ENCODE measurements around the gene ZNF670. TPM values are rescaled to one million over a fixed set of nuclear protein-coding genes. Genes with fewer than 3 reads are reported as not detected.

ZNF670 gene
- total and polyA plus RNA-seq, 9 of the 15 experiments (the other 6 are each of a cell fraction or from before 2014, with no cell fraction given) = 7.1 to 23.4 (median 11.8) TPM

GRCh38 chr1:247110627-247111258 lies 32.1 kb upstream of the ZNF670 start (continued):
- TF ChIP-seq ZNF263 (CRISPR knock-in tag; IDR thresholded peaks at IDR 0.05; ENCODE audit: borderline replicate concordance) = no peak
- TF ChIP-seq REST (IDR thresholded peaks at IDR 0.05; ENCODE audit: borderline replicate concordance) = no peak; the same call in 1 of the 2 replicates
- no peak for TF ChIP-seq REST (CRISPR knock-in tag; IDR thresholded peaks at IDR 0.05; ENCODE audit: low read depth)
- TF ChIP-seq SREBF1 (IDR thresholded peaks at IDR 0.05; ENCODE audit: borderline replicate concordance, low read depth, low read length) = no peak
- TF ChIP-seq TFE3 (CRISPR knock-in tag; IDR thresholded peaks at IDR 0.05) = peak; percentile 91
- no peak for TF ChIP-seq TSHZ1 (CRISPR knock-in tag; IDR thresholded peaks at IDR 0.05)
- TF ChIP-seq MTA2 (IDR thresholded peaks at IDR 0.05; ENCODE audit: low read depth) = peak; percentile 91
- no peak for TF ChIP-seq SETDB1 (IDR thresholded peaks at IDR 0.05; ENCODE audit: low read length)
- TF ChIP-seq XRCC5 (IDR thresholded peaks at IDR 0.05; ENCODE audit: low read depth, low read length) = no peak
- TF ChIP-seq HMG20B (CRISPR knock-in tag; IDR thresholded peaks at IDR 0.05) = no peak
- peak; percentile 90 for TF ChIP-seq EGR1 (conservative IDR thresholded peaks at IDR 0.05)
- no peak for TF ChIP-seq ZNF586 (CRISPR knock-in tag; conservative IDR thresholded peaks at IDR 0.05)
- TF ChIP-seq KAT8 (IDR thresholded peaks at IDR 0.05; ENCODE audit: low read depth) = no peak
- peak; percentile 34 for TF ChIP-seq NEUROD1 (IDR thresholded peaks at IDR 0.05; ENCODE audit: borderline replicate concordance, low read depth, low read length, partially characterized antibody)

Data from K562 (cell line).